Prostate gland (tissue), 2 donors: ENCODE measurements around the gene ZRANB3.

ENCODE experiments used
- POLR2A ChIP-seq: fragments of 450-650 bp; IDR thresholded peaks from one replicate; pipeline ENCODE4 v1.6.1; 2016; ENCODE audit warnings: antibody characterized with exemption, mild to moderate bottlenecking
- POLR2AphosphoS5 ChIP-seq: sonication (generic); formaldehyde crosslinking; IDR thresholded peaks from one replicate; pipeline ENCODE4 v1.6.1; 2017; ENCODE audit warnings: antibody characterized with exemption
- TF ChIP-seq, protein P1 (sequence below), 4 experiments: fragments of 200-600 bp in 2 of 4; fragments of 450-650 bp in 2 of 4; sonication (generic) in 2 of 4; IDR thresholded peaks; 1 replicate in 3 of 4; 2 replicates in 1 of 4; pipeline ENCODE4 v1.5.1; 2016 to 2019; ENCODE audit warnings: antibody characterized with exemption in 4 of 4, mild to moderate bottlenecking in 2 of 4, moderate library complexity in 2 of 4

DNA sequence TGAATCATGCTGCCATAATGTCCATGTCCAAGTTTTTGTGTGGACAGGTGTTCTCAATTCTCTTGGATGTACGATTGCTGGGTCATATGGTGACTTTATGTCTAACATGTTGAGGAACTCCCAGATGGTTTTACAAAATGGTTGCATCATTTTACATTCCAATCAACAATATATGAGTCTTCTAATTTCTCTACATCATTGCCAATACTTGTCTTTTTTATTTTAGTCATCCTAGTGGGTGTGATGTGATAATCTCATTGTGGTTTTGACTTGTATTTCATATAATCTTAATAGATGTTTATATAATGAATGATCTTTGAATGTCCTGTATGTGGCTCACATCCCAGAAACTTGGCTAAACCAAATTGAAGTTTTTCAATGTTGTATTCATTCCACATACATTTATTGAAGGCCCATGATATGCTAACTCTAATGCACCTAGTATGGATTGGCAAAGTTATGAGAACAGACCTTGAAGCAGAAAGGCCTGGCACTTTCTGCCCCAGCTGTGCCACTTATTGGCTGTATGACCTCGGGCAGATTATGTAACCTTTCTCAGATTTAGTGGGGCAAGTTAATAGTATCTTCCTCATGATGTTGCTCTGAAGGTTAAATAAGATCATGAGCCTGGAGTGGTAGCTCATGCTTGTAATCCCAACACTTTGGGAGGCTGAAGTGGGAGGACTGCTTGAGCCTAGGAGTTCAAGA, 273.5 kb downstream of the ZRANB3 start:
- TF ChIP-seq POLR2A (no peak), POLR2AphosphoS5 (no peak)
- TF ChIP-seq, protein P1, sequence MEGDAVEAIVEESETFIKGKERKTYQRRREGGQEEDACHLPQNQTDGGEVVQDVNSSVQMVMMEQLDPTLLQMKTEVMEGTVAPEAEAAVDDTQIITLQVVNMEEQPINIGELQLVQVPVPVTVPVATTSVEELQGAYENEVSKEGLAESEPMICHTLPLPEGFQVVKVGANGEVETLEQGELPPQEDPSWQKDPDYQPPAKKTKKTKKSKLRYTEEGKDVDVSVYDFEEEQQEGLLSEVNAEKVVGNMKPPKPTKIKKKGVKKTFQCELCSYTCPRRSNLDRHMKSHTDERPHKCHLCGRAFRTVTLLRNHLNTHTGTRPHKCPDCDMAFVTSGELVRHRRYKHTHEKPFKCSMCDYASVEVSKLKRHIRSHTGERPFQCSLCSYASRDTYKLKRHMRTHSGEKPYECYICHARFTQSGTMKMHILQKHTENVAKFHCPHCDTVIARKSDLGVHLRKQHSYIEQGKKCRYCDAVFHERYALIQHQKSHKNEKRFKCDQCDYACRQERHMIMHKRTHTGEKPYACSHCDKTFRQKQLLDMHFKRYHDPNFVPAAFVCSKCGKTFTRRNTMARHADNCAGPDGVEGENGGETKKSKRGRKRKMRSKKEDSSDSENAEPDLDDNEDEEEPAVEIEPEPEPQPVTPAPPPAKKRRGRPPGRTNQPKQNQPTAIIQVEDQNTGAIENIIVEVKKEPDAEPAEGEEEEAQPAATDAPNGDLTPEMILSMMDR (IDR thresholded peaks at IDR 0.05), result no peak
